Pulmonary artery endothelial cell (primary cell): ENCODE measurements around the gene GIPC2. TPM values are rescaled to one million over a fixed set of nuclear protein-coding genes. Genes with fewer than 3 reads are reported as not detected.
A peak's percentile ranks its signal among the peaks of the same experiment; 100 is the strongest.
"Not testable (repeated sequence)": the region's sequence is repeated elsewhere in the genome, so short reads cannot be mapped to it uniquely, and the experiment has no call there.

Experiments used
- DNase-seq: peaks from one replicate; pipeline ENCODE4 v3.0.0-alpha.2; 2011; ENCODE audit warnings: low read depth, low spot score
- total RNA-seq: library from RNA; depleted of rRNA; stranded (reverse); fragments of >200 nt; gene quantifications from 2 replicates; pipeline ENCODE4 v1.2.3, GENCODE V29; 2014

GIPC2 gene
- total RNA-seq, 1 donor from 2014 or later, result 14.6 TPM

- not testable (repeated sequence) for DNase-seq
Measured at GRCh38 chr1:78064886-78065285, 19.1 kb downstream of the GIPC2 start.

- DNase-seq, result no peak
Measured at GRCh38 chr1:78068681-78069283, 23.0 kb downstream of the GIPC2 start.

- DNase-seq, result no peak
Measured at GRCh38 chr1:78069784-78070183, 24.0 kb downstream of the GIPC2 start.

GRCh38 chr1:78070210-78070609 lies 24.4 kb downstream of the GIPC2 start:
- DNase-seq, result no peak

GRCh38 chr1:78070758-78071157 lies 25.0 kb downstream of the GIPC2 start:
- DNase-seq, result no peak

- no peak for DNase-seq
Measured at GRCh38 chr1:78071696-78072095, 25.9 kb downstream of the GIPC2 start.

- DNase-seq, result no peak
Measured at GRCh38 chr1:78072216-78072615, 26.4 kb downstream of the GIPC2 start.

GRCh38 chr1:78073441-78073840 lies 27.7 kb downstream of the GIPC2 start:
- no peak for DNase-seq

- peak; percentile 86 for DNase-seq
Measured at GRCh38 chr1:78075621-78076020, 29.9 kb downstream of the GIPC2 start.

GRCh38 chr1:78078358-78078757 lies 32.6 kb downstream of the GIPC2 start:
- peak; percentile 82 for DNase-seq

- DNase-seq, result no peak
Measured at GRCh38 chr1:78079580-78079979, 33.8 kb downstream of the GIPC2 start.

GRCh38 chr1:78080767-78081166 lies 35.0 kb downstream of the GIPC2 start:
- no peak for DNase-seq

GRCh38 chr1:78081980-78082860 lies 36.5 kb downstream of the GIPC2 start:
- no peak for DNase-seq

GRCh38 chr1:78084639-78085038 lies 38.9 kb downstream of the GIPC2 start:
- not testable (repeated sequence) for DNase-seq

GRCh38 chr1:78086697-78087096 lies 40.9 kb downstream of the GIPC2 start:
- no peak for DNase-seq

GRCh38 chr1:78088015-78088414 lies 42.2 kb downstream of the GIPC2 start:
- DNase-seq, result no peak

- DNase-seq, result no peak
Measured at GRCh38 chr1:78088486-78088885, 42.7 kb downstream of the GIPC2 start.

GRCh38 chr1:78089010-78089409 lies 43.2 kb downstream of the GIPC2 start:
- DNase-seq, result no peak

GRCh38 chr1:78090472-78091133 lies 44.8 kb downstream of the GIPC2 start:
- no peak for DNase-seq

- no peak for DNase-seq
Measured at GRCh38 chr1:78091215-78091813, 45.5 kb downstream of the GIPC2 start.

- no peak for DNase-seq
Measured at GRCh38 chr1:78091886-78092285, 46.1 kb downstream of the GIPC2 start.

GRCh38 chr1:78092643-78093042 lies 46.9 kb downstream of the GIPC2 start:
- DNase-seq, result no peak
